Heart left ventricle (tissue), 16 donors: Measurements from ENCODE around the gene CSTF1. TPM values are rescaled to one million over a fixed set of nuclear protein-coding genes. Genes with fewer than 3 reads are reported as not detected.

ENCODE experiments used
- ATAC-seq, 4 donors: fragments of 200-7000 bp; cut with Tn5 transposase; one replicate each; pipeline ENCODE4 v1.9.1; 2020 to 2022; ENCODE audit warnings: moderate library complexity in 4 of 4, mild to moderate bottlenecking in 3 of 4, moderate number of reproducible peaks in 1 of 4
- DNase-seq, 5 donors: peaks; one replicate each; pipeline ENCODE4 v3.0.0-alpha.2; 2020
- H3K27ac ChIP-seq, 12 donors: fragments of 200-600 bp; sonication (generic) in 4 of 12; one replicate each; pipeline versions ENCODE4 v1.5.0 to v1.8.0; 2016 to 2022; ENCODE audit warnings: mild to moderate bottlenecking in 2 of 12
- H3K27me3 ChIP-seq, 9 donors: fragments of 200-600 bp; sonication (generic) in 2 of 9; one replicate each; pipeline versions ENCODE4 v1.5.1 to v1.8.0; 2016 to 2022; ENCODE audit warnings: mild to moderate bottlenecking in 3 of 9
- H3K36me3 ChIP-seq, 9 donors: fragments of 200-600 bp; sonication (generic) in 2 of 9; one replicate each; pipeline versions ENCODE4 v1.5.0 to v1.8.0; 2018 to 2022; ENCODE audit warnings: mild to moderate bottlenecking in 2 of 9
- H3K4me1 ChIP-seq, 12 donors: fragments of 200-600 bp; sonication (generic) in 4 of 12; one replicate each; pipeline versions ENCODE4 v1.5.0 to v1.8.0; 2016 to 2022; ENCODE audit warnings: mild to moderate bottlenecking in 3 of 12
- H3K4me3 ChIP-seq, 12 donors: fragments of 200-600 bp; sonication (generic) in 4 of 12; one replicate each; pipeline versions ENCODE4 v1.5.0 to v1.8.0; 2017 to 2022; ENCODE audit warnings: mild to moderate bottlenecking in 9 of 12, moderate library complexity in 4 of 12
- H3K9me3 ChIP-seq, 12 donors: fragments of 200-600 bp; sonication (generic) in 4 of 12; one replicate each; pipeline versions ENCODE4 v1.5.0 to v1.8.0; 2016 to 2022; ENCODE audit warnings: mild to moderate bottlenecking in 1 of 12
- CTCF ChIP-seq, 12 donors: fragments of 200-600 bp; sonication (generic) in 4 of 12; IDR thresholded peaks; one replicate each; pipeline versions ENCODE4 v1.5.0 to v1.8.0; 2018 to 2022; ENCODE audit warnings: antibody characterized with exemption in 12 of 12, mild to moderate bottlenecking in 5 of 12
- POLR2A ChIP-seq, 2 donors: fragments of 450-650 bp; IDR thresholded peaks; one replicate each; pipeline ENCODE4 v1.6.1; 2017; ENCODE audit warnings: antibody characterized with exemption in 2 of 2, mild to moderate bottlenecking in 2 of 2, moderate library complexity in 2 of 2
- WGBS, 4 donors: extraction: QIAGEN DNeasy Blood & Tissue Kit in 2 of 4; methylation state at CpG; one replicate each; pipeline versions ENCODE4 v1.1.5 to v1.1.7; 2013 to 2018; 5-methylcytosine and 5-hydroxymethylcytosine counted together
- intact Hi-C, 10 donors: fragments of 100-400 bp; cut with DNase I; formaldehyde crosslinking; loops; one replicate each; pipeline versions ENCODE4 v1.11.1 to v1.14.2; 2022
- polyA plus RNA-seq, 2 donors: library from polyadenylated mRNA; stranded (reverse); fragments of 200-250 nt; gene quantifications; one replicate each; pipeline ENCODE4 v1.2.3, GENCODE V29; 2013
- total RNA-seq, 9 donors: library from RNA; depleted of rRNA in 2 of 9; stranded (reverse); fragments of >200 nt in 2 of 9; fragmentation: NEBNext Ultra II Directional in 3 of 9; extraction: Animal tissue kit (Norgen Biotek cat#: 25700) in 3 of 9; gene quantifications; one replicate each; pipeline versions ENCODE4 v1.1.0 to v1.2.4, GENCODE V29; 2016 to 2023
- donor health status: ischemic (EF 13 %, LVEDD 7.1; RV severe dilation, severe dysfunction).
- donor health status: healthy with polysubstance abuse.
- donor health status: DM: no; HTN: yes; CAD: no.
- donor health status: DM: no; HTN: no; CAD: no.
- donor health status: ischemic (EF 25% LVEDD 6.9; RV normal size, moderate dysfunction).
- donor health status: ischemic (EF 25% LVEDD 5.7; RV mildly dilated, moderate dysfunction).
- donor health status: healthy.
- donor health status: DM: yes; HTN: yes; CAD: no.
- donor health status: ischemic (EF 35%, LVEDD 5.7; RV mildly dilated, moderate dysfunction).
- donor health status: nonischemic (EF 11% LVEDD 7.7; RV severe dilation, severe dysfunction).
- donor health status: DM: yes; HTN: yes; CAD: no.
- donor health status: PGD.
- donor health status: ischemic (EF 29% LVEDD 5.4; RV normal size, mild dysfunction).
- donor health status: nonischemic (EF 23%, LVEDD 6.1; RV moderate dilation, normal function).

The CSTF1 gene
- total and polyA plus RNA-seq, 11 donors: 4.2 to 27.3 (median 21.4) TPM

- intact Hi-C loops: no loop called here
These were observed 35.4 kb downstream of the CSTF1 start for GRCh38 chr20:56427797-56428196.

GRCh38 chr20:56428410-56428809 lies 36.0 kb downstream of the CSTF1 start:
- Histone ChIP-seq H3K36me3 (no peaks in the 10 kb centered on the region), H3K4me1 (peaks cover 0 to 55% (median under 1%) of the 10 kb centered on the region in 12 donors), H3K9me3 (no peaks in the 10 kb centered on the region), H3K27ac (no peak overlapping the region), H3K27me3 (peaks cover 0 to 14% (median 0%) of the 10 kb centered on the region in 9 donors), H3K4me3 (no peak overlapping the region)
- intact Hi-C loops: no loop called here
- no peak for ATAC-seq
- WGBS, 4 donors: 87 to 88% (median 87%) methylated on average over 5 of the region's 5 CpGs
- no peak for DNase-seq
- TF ChIP-seq CTCF (IDR thresholded peaks at IDR 0.05) (no peak), POLR2A (IDR thresholded peaks at IDR 0.05) (no peak)

More at GRCh38 chr20:56427797-56428196, 35.4 kb downstream of the CSTF1 start:
- no peak overlapping the region for H3K4me3 ChIP-seq
- 64 to 73% (median 70%) methylated on average over 4 of the region's 4 CpGs for WGBS, 4 donors
- TF ChIP-seq POLR2A (IDR thresholded peaks at IDR 0.05) (no peak), CTCF (IDR thresholded peaks at IDR 0.05) (no peak)
- peaks cover 0 to 12% (median 0%) of the 10 kb centered on the region in 9 donors for H3K27me3 ChIP-seq
- no peaks in the 10 kb centered on the region for H3K9me3 ChIP-seq
- no peaks in the 10 kb centered on the region for H3K36me3 ChIP-seq
- no peak for ATAC-seq
- peaks cover 0 to 55% (median 5%) of the 10 kb centered on the region in 12 donors for H3K4me1 ChIP-seq
- no peak overlapping the region for H3K27ac ChIP-seq
- DNase-seq: no peak

DNA sequence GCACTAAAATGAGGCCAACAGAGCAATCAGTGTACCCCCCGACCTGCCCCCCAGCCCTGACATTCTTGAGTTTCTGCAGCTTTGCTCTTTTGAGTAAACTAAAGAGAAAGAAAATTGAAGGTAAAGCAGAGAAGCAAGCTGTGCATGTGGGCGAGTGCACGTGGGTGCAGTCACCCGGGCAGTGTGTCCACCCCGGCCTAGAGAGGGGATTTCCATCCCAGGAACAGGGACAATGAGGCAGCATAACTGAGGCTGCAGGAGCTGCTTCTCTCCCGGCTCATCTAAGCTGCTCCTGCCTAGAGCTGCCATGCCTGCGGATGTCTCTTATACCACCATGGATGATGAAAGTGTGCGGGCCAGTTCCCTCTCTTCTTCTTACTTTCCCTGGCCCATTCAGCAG lies 36.4 kb downstream of the CSTF1 start:
- intact Hi-C loops: no loop called here
- TF ChIP-seq CTCF (IDR thresholded peaks at IDR 0.05) (no peak), POLR2A (IDR thresholded peaks at IDR 0.05) (no peak)
- Histone ChIP-seq H3K27ac (peak overlapping the region in 1 of 12 donors; percentile 18), H3K36me3 (no peaks in the 10 kb centered on the region), H3K27me3 (peaks cover 0 to 14% (median 0%) of the 10 kb centered on the region in 9 donors), H3K4me1 (peaks cover 0 to 55% (median under 1%) of the 10 kb centered on the region in 12 donors), H3K4me3 (peak overlapping the region in 1 of 12 donors; percentile 21), H3K9me3 (no peaks in the 10 kb centered on the region)
- WGBS, 4 donors: 78 to 86% (median 79%) methylated on average over 8 of the region's 8 CpGs
- ATAC-seq (no peak), DNase-seq (no peak)

- WGBS, 4 donors: 52 to 58% (median 56%) methylated on average over 6 of the region's 6 CpGs
- Histone ChIP-seq H3K9me3 (no peaks in the 10 kb centered on the region), H3K36me3 (no peaks in the 10 kb centered on the region), H3K4me1 (peaks cover 0 to 57% (median 1%) of the 10 kb centered on the region in 12 donors), H3K27me3 (peaks cover 0 to 14% (median 0%) of the 10 kb centered on the region in 9 donors), H3K4me3 (peak overlapping the region in 1 of 12 donors; percentile 21), H3K27ac (peak overlapping the region in 1 of 12 donors; percentile 18)
- ATAC-seq: no peak
- peak in 1 of 5 donors; percentile 12 for DNase-seq
- TF ChIP-seq POLR2A (IDR thresholded peaks at IDR 0.05) (no peak), CTCF (IDR thresholded peaks at IDR 0.05) (no peak)
- intact Hi-C loops: no loop called here
These were observed 37.1 kb downstream of the CSTF1 start for GRCh38 chr20:56429502-56429901.
